Vagina (tissue), 2 donors: ENCODE results near the gene S100A7A.

Experiments used
- CTCF ChIP-seq, 3 experiments: fragments of 450-650 bp in 2 of 3; fragments of 200-600 bp in 1 of 3; sonication (generic) in 1 of 3; IDR thresholded peaks; one replicate each; pipeline ENCODE4 v1.5.1; 2017 to 2019; ENCODE audit warnings: antibody characterized with exemption in 3 of 3, mild to moderate bottlenecking in 2 of 3, moderate library complexity in 2 of 3
- POLR2A ChIP-seq, 2 donors: fragments of 450-650 bp; IDR thresholded peaks; one replicate each; pipeline ENCODE4 v1.6.1; 2017; ENCODE audit warnings: antibody characterized with exemption in 2 of 2, mild to moderate bottlenecking in 2 of 2, moderate library complexity in 2 of 2
- POLR2AphosphoS5 ChIP-seq, 2 donors: sonication (generic); formaldehyde crosslinking; IDR thresholded peaks; one replicate each; pipeline ENCODE4 v1.9.0; 2017; ENCODE audit warnings: antibody characterized with exemption in 2 of 2, mild to moderate bottlenecking in 2 of 2, low read depth in 1 of 2; ENCODE audit not compliant: insufficient read depth in 1 of 2

GRCh38 chr1:153374071-153374470, 42.2 kb upstream of the S100A7A start:
- TF ChIP-seq CTCF (IDR thresholded peaks at IDR 0.05), result no peak
- no peak for TF ChIP-seq POLR2AphosphoS5 (IDR thresholded peaks at IDR 0.05; ENCODE audit: insufficient read depth in 1 of 2, low read depth in 1 of 2)
- no peak for TF ChIP-seq POLR2A (IDR thresholded peaks at IDR 0.05)
